ENCODE results near the gene SGO2.
"Not testable (repeated sequence)": the region's sequence is repeated elsewhere in the genome, so short reads cannot be mapped to it uniquely, and the experiment has no call there.

SGO2 gene

GRCh38 chr2:200528228-200528627 lies 2.2 kb downstream of the SGO2 start:
- no peak for DNase-seq (ENCODE audit: low read depth in 1 of 2, low spot score in 1 of 2)
- in situ Hi-C loops (cut with HindIII; ENCODE audit: low pct_unique_long_range_greater_than_20kb, low sequenced_read_pairs), result no loop called here
- no peak for TF ChIP-seq JUND (IDR thresholded peaks at IDR 0.05; ENCODE audit: low read depth)

GRCh38 chr2:200533754-200534153 lies 7.7 kb downstream of the SGO2 start:
- no peak for DNase-seq (ENCODE audit: low read depth in 1 of 2, low spot score in 1 of 2)
- no peak for TF ChIP-seq JUND (IDR thresholded peaks at IDR 0.05; ENCODE audit: low read depth)
- in situ Hi-C loops (cut with HindIII; ENCODE audit: low pct_unique_long_range_greater_than_20kb, low sequenced_read_pairs), result no loop called here

- no peak for DNase-seq (ENCODE audit: low read depth in 1 of 2, low spot score in 1 of 2)
- TF ChIP-seq JUND (IDR thresholded peaks at IDR 0.05; ENCODE audit: low read depth), result no peak
- in situ Hi-C loops (cut with HindIII; ENCODE audit: low pct_unique_long_range_greater_than_20kb, low sequenced_read_pairs), result no loop called here
Observed at GRCh38 chr2:200534572-200534971, 8.6 kb downstream of the SGO2 start.

DNA sequence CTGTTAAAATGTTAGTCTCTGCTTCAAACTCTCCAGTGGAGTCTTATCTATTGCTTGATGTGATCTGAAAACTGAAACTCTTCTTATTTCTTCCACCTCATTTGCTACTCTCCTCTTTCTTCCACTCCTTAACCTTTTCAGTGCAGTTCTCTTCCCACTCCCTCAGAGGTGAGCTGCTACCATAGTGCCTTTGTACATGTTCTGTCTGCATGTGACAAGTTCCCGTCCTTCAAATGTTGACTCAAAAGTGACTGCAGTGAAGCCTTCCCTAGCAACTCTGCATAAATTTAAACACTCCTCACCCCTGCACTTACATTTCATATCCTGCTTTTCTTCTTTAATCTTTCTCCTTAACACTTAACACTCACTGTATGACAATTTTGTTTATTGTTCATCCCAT lies 12.1 kb downstream of the SGO2 start:
- no peak for TF ChIP-seq JUND (IDR thresholded peaks at IDR 0.05; ENCODE audit: low read depth)
- in situ Hi-C loops (cut with HindIII; ENCODE audit: low pct_unique_long_range_greater_than_20kb, low sequenced_read_pairs), result no loop called here
- no peak for DNase-seq (ENCODE audit: low read depth in 1 of 2, low spot score in 1 of 2)

DNA sequence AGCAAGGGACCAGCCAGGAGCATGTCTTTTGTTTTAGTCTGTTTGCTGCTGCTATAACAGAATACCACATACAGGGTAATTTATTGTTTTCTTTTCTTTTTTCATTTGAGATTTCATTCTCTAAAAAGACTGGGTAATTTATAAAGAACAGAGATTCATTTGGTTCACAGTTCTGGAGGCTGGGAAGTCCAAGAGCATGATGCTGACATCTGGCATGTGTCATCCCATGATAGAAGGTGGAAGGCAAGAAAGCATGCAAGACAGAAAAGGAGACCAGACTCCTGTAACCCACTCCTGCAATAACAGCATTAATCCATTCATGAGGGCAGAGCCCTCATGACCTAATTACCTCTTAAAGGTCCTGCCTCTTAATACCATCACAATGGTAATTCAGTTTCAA lies 14.8 kb downstream of the SGO2 start:
- in situ Hi-C loops (cut with HindIII; ENCODE audit: low pct_unique_long_range_greater_than_20kb, low sequenced_read_pairs), result no loop called here
- no peak for DNase-seq (ENCODE audit: low read depth in 1 of 2, low spot score in 1 of 2)
- TF ChIP-seq JUND (IDR thresholded peaks at IDR 0.05; ENCODE audit: low read depth), result no peak

- in situ Hi-C loops (cut with HindIII; ENCODE audit: low pct_unique_long_range_greater_than_20kb, low sequenced_read_pairs); DNase-seq (ENCODE audit: low read depth in 1 of 2, low spot score in 1 of 2): not testable (repeated sequence)
Observed at GRCh38 chr2:200566596-200566995, 40.6 kb downstream of the SGO2 start.

DNA sequence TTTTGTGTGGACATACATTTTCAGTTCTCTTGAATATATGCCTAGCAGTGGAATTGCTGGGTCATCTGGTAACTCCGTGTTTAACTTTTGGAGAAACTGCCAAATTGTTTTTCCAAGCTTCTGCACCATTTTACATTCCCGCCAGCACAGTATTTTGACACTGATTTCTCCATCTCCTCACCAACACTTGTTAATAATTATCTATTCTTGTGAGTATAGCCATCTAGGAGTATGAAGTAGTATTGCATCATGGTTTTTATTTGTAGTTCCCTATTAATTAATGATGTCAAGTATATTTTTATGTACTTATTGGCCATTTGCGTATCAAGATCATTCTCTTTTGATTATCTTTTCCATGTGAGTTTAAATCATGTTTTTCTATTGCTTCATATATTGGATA lies 41.9 kb downstream of the SGO2 start:
- in situ Hi-C loops (cut with HindIII; ENCODE audit: low pct_unique_long_range_greater_than_20kb, low sequenced_read_pairs), result no loop called here
- DNase-seq (ENCODE audit: low read depth in 1 of 2, low spot score in 1 of 2), result no peak
- TF ChIP-seq JUND (IDR thresholded peaks at IDR 0.05; ENCODE audit: low read depth), result no peak

GRCh38 chr2:200575957-200576356 lies 50.0 kb downstream of the SGO2 start:
- peak; percentile 4 to 17 for DNase-seq (ENCODE audit: low read depth in 1 of 2, low spot score in 1 of 2)
- in situ Hi-C loops (cut with HindIII; ENCODE audit: low pct_unique_long_range_greater_than_20kb, low sequenced_read_pairs), result no loop called here
- no peak for TF ChIP-seq JUND (IDR thresholded peaks at IDR 0.05; ENCODE audit: low read depth)

DNA sequence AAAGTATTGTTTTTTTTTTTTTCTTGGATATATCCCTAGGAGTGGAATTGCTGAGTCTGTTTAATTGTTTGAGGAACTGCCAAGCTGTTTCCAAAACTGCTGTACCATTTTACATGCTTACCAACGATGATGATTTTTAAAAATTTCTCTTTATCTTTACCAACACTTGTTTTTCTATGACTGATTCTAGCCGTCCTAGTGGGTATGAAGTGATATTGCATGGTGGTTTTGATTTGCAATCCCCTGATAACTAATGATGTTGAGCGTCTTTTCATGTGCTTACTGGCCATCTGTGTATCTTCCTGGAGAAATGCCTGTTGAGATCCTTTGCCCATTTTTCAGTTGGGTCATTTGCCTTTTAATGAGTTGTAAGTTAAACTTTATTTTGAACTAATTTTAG lies 51.0 kb downstream of the SGO2 start:
- no peak for TF ChIP-seq JUND (IDR thresholded peaks at IDR 0.05; ENCODE audit: low read depth)
- in situ Hi-C loops (cut with HindIII; ENCODE audit: low pct_unique_long_range_greater_than_20kb, low sequenced_read_pairs), result no loop called here
- DNase-seq (ENCODE audit: low read depth in 1 of 2, low spot score in 1 of 2), result no peak

GRCh38 chr2:200578778-200579177 lies 52.8 kb downstream of the SGO2 start:
- peak in 1 of 2 experiments; percentile 30 for DNase-seq (ENCODE audit: low read depth in 1 of 2, low spot score in 1 of 2)
- in situ Hi-C loops (cut with HindIII; ENCODE audit: low pct_unique_long_range_greater_than_20kb, low sequenced_read_pairs), result no loop called here
- TF ChIP-seq JUND (IDR thresholded peaks at IDR 0.05; ENCODE audit: low read depth), result no peak

GRCh38 chr2:200584639-200585038 lies 58.6 kb downstream of the SGO2 start:
- in situ Hi-C loops (cut with HindIII; ENCODE audit: low pct_unique_long_range_greater_than_20kb, low sequenced_read_pairs), result no loop called here
- DNase-seq (ENCODE audit: low read depth in 1 of 2, low spot score in 1 of 2), result no peak
- TF ChIP-seq JUND (IDR thresholded peaks at IDR 0.05; ENCODE audit: low read depth), result no peak

- no peak for TF ChIP-seq JUND (IDR thresholded peaks at IDR 0.05; ENCODE audit: low read depth)
- in situ Hi-C loops (cut with HindIII; ENCODE audit: low pct_unique_long_range_greater_than_20kb, low sequenced_read_pairs), result no loop called here
- no peak for DNase-seq (ENCODE audit: low read depth in 1 of 2, low spot score in 1 of 2)
Observed at GRCh38 chr2:200585340-200585729, 59.3 kb downstream of the SGO2 start.

DNA sequence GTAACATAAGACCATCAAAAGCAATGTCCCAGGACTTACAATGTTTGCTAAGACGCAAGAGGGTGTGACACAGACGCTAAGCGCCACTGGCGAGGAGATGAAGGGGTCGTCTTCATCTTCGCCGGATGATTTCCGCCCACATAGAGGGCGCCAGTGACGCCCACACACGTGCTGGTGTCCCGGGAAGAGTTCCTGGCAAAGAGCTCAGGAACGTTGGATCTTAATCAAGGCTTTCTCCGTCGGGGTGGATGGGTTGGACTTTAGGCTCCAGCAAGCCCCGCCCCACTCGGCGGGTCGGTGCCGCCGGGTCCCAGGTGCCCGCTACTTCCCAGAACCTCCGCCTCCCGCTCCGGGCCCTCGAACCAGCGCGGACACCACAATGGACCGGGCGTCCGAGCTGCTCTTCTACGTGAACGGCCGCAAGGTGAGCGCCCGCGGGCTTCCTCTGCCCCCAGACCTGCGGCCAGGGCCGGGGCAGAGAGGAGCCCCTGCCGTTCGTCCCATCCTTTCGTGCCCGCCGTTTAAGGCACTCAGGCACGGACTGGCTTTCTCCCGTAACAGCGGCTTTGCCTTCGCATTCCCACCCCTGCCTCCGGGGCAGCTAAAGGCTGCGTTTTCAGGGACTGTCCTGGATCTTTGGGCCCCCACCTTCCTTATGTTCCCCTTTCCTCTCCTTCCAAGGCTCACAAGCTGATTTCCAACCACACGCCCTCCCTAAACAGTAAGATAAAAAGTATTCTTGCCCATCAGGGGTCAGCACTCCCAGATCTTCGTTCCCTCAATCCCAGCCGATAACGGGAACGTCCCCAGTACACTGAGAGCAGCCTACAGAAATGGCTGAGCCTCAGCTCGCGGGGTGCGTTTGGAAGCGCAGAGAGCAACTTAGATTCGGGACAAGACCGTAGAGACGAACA lies 60.0 kb downstream of the SGO2 start, which contains the start of gene AOX1:
Gene AOX1 (plus strand): TSS at position 285 of the 914 bp plus-strand sequence. CDS start 95 bp downstream, at position 380.
- in situ Hi-C loops (cut with HindIII; ENCODE audit: low pct_unique_long_range_greater_than_20kb, low sequenced_read_pairs), result no loop called here
- TF ChIP-seq JUND (IDR thresholded peaks at IDR 0.05; ENCODE audit: low read depth), result no peak
- DNase-seq (ENCODE audit: low read depth in 1 of 2, low spot score in 1 of 2), result no peak

DNA sequence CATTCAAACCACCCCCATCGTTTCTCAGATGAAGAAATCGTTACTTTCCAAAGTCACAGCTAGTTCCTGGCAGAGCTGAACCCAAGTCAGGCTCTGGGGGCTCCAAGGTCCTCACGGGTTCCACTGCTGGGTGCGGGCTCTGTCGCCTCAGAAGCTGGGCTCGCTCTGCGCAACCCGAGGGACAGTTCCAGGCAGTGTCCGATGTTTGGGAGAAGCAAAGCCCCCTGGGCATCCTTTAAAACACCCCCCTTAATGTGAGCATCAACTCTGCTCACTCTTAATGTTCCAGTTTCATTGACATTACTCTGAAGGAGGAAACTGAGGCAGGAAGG lies 60.6 kb downstream of the SGO2 start:
- no peak for TF ChIP-seq JUND (IDR thresholded peaks at IDR 0.05; ENCODE audit: low read depth)
- DNase-seq (ENCODE audit: low read depth in 1 of 2, low spot score in 1 of 2), result no peak
- in situ Hi-C loops (cut with HindIII; ENCODE audit: low pct_unique_long_range_greater_than_20kb, low sequenced_read_pairs), result no loop called here
